GM18861 (cell line): ENCODE data around the gene SLC39A9.
"Not testable (repeated sequence)": the region's sequence is repeated elsewhere in the genome, so short reads cannot be mapped to it uniquely, and the experiment has no call there.

Experiments used
- ATAC-seq: cut with Tn5 transposase; IDR thresholded peaks from one replicate; pipeline ENCODE4 v1.9.1; 2021; ENCODE audit not compliant: unreplicated experiment

SLC39A9 gene

DNA sequence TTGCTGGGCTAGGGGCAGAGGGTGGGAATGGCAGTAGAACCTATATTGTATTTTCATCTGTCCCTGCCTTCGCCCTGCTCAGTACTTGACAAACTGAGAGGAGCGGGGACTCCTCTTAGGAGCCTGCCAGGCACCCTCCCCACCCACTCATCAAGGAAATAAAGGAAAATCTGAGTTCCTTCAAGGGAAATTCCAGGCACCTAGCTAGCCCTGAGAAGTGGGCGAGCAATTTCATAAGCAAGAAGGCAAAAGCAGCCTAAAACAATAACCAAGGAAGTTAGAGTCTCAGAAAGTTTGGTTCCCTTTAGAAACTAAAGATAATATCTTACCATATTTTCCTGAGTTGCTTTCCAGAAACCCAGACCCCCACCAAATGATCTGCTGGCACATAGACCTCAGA, 75.5 kb downstream of the SLC39A9 start:
- ATAC-seq: no peak

GRCh38 chr14:69475194-69475818, 76.8 kb downstream of the SLC39A9 start:
- no peak for ATAC-seq

DNA sequence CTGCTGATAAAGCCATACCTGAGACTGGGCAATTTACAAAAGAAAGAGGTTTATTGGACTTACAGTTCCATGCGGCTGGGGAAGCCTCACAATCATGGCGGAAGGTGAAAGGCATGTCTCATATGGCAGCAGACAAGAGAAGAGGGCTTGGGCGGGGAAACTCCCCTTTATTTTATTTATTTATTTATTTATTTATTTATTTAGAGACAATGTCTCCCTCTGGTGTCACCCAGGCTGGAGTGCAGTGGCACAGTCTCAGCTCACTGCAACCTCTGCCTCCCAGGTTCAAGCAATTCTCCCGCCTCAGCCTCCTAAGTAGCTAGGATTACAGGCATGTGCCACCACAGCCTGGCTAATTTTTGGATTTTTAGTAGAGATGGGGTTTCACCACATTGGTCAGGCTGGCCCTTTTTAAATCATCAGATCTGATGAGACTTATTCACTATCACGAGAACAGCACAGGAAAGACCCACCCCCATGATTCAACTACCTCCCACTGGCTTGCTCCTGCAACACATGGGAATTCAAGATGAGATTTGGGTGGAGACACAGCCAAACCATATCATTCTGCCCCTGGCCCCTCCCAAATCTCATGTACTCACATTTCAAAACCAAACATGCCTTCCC, 78.4 kb downstream of the SLC39A9 start:
- ATAC-seq: not testable (repeated sequence)

DNA sequence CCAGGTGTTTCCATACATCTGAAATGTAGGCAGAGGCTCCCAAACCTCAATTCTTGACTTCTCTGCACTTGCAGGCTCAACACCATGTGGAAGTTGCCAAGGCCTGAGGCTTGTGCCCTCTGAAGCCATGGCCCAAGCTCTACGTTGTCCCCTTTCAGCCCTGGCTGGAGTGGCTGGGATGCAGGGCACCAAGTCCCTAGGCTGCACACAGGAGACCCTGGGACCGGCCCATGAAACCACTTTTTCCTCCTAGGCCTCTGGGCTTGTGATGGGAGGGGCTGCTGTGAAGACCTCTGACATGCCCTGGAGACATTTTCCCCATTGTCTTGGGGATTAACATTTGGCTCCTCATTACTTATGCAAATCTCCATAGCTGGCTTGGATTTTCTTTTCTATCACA, 79.6 kb downstream of the SLC39A9 start:
- not testable (repeated sequence) for ATAC-seq

GRCh38 chr14:69479696-69480095, 81.2 kb downstream of the SLC39A9 start:
- no peak for ATAC-seq

DNA sequence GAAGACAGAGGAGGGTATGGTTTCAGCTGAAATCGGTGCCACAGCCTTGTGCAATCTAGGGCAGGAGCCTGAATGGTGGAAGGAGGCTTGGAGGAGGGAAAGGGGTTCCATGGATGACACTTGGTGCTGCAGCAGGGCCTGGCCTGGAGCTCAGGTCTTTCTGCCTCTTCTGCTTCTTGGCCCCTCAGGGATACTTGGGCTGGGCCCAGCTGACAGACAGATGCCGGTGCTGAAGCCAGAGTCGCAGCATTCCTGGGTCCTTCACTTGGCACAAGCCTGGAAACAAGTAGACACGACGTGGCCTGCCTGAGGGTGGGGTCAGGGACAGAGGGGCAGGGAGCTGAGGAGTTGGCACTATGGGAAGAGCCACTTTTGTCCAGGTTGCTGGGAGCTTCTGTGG, 81.6 kb downstream of the SLC39A9 start:
- no peak for ATAC-seq

- peak; percentile 86 for ATAC-seq
Measured at GRCh38 chr14:69481815-69482568, 83.5 kb downstream of the SLC39A9 start.

DNA sequence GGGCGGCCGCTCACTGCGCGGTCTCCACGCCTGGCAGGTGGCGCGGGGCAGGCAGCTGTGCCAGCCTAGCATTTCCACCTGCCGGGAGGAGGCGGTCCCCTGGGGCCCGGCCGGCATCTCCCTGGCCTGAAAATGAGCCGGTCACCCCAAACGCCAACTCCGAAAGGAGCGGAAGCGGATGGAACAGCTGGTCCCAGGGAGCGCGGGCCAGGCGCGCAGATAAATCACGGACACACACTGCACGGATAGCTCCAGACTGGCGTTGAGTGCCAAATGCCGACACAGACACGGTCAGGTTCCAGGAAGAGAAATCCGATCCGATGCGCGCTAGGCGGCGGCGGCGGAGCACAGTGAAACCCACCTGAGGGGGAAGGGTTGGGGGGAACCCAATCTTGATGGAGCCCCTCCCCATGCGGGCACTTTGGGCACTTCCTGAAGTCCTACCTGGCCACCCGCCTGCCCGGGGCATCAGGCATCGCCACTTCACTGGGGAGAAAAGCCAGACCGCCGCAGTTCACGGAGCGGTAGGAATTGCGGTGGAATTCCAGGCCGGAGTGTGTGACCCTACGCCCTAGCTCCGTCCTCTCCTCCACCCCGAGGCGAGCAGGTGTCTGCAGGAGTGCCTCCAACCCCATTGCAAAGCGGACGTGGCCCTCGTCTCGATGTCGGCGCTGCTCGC, 85.4 kb downstream of the SLC39A9 start:
- ATAC-seq: no peak

DNA sequence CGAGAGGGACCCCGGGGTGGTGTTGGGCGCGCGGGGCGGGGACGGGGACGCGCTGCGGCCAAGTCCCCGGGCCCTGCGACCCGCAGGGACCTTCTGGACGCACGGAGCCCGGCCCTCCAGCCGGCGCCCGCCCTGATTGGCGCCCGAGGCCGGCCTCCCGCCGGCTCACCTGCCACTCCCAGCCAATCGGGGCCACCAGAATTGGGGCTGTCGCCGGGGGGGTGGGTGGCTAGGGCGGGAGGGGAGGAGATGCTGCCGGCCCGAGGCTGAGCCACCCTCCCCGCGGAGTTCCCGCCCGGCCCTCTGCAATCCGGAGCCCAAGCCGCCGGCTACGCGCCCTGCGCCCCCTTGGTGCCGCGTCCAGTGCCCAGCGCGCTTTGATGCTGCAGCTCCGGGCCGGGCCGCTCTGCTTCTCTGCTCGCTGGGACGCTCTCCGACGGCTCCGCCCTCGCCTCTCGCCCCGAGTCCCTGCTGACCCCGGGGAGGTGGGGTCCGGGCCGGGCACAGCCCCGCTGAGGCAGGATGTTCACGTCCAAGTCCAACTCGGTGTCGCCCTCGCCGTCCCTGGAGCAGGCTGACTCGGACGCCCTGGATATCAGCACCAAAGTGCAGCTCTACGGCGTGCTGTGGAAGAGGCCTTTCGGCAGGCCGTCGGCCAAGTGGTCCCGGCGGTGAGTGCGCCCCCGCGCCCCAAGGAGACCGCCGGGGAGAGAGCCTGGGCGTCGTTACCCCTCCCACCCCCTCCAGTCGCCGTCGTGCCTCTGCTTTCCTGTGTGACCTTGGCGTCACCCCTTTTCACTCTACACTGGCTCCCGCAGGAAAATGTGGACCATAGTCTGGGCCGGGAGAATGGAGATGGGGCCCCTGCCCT, 86.2 kb downstream of the SLC39A9 start, which contains the start of gene PLEKHD1:
TSS of gene PLEKHD1 (plus strand) at position 285 of the 871 bp plus-strand sequence. CDS start at position 523, 238 bp downstream.
- no peak for ATAC-seq

DNA sequence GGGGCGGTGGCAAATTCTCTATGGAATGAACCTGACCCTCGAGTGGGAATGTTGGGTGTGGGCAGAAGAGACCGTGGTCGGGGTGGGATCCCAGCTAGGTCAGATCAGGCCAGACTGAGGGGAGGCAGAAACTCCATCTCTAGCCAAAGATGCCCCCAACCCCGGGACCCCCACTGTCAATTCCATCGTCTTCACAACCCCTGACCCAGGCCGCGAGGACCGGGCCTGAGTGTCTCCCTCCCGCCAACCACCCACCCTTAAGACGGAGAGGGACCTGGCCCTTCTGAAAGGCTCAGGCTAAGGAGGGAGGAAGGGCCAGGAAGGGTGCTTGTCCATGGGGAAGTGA, 86.8 kb downstream of the SLC39A9 start:
- ATAC-seq: no peak

DNA sequence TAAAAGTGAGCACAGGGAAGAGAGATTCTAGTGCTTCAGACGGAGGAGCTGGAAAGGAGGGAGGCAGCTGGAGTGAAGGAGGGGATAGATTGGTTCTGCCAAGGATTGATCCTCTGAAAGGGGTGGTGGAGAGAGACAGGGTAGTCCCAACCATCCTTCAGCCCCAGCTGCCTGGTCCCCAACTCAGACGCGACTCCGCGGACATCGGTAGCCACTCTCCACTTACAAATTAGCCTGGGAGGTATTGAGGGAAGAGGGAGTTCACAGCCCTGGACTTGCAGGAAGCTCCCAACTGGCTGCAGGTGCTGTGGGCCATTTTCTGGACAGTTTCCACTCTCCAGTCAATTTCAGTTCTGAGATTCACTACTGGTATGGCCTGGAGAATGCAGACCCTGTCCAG, 87.2 kb downstream of the SLC39A9 start:
- no peak for ATAC-seq

- ATAC-seq: no peak
Measured at GRCh38 chr14:69487226-69487625, 88.7 kb downstream of the SLC39A9 start.

DNA sequence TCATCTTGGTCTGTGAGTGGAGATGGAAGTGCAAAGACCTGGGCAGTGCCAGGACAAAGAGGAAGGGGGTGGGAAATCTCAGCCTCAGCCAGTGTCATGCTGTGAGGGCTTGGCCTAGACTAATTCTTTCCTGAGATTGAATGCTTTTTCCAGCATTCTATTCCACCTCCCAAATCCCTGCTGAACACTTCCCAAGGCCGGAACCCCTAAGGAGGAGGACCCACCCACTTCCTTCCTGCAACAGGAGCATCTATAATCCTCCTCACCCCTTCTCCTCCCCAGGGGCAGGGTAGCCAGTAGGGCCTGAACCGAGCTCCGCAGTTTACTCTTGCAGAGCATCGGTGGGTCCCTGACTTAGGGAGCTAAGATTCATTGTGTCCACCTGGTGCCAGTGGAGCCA, 89.3 kb downstream of the SLC39A9 start:
- ATAC-seq: no peak

- ATAC-seq: no peak
Measured at GRCh38 chr14:69489495-69489894, 91.0 kb downstream of the SLC39A9 start.

- ATAC-seq: no peak
Measured at GRCh38 chr14:69490219-69490918, 91.9 kb downstream of the SLC39A9 start.

DNA sequence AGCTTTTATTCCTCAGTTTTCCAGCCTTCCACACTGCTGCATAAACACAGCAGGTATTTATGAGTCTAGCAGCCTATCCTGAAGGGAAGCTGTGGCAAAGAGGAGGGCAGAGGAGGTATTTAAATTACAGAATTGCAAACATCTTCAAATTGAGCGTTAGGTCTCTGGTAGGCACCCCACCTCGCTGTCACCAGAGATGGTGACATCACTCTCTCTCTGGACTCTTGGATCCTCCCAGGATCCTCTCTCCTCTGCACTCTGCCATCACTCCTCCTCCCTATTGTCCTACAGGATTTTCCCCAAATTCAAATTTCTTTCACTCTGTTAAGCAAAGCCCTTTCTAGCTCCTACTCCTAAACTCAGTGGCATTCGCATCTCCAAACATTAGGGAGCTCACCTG, 92.7 kb downstream of the SLC39A9 start:
- no peak for ATAC-seq

GRCh38 chr14:69493038-69493437, 94.5 kb downstream of the SLC39A9 start:
- no peak for ATAC-seq

- ATAC-seq: no peak
Measured at GRCh38 chr14:69493791-69494190, 95.3 kb downstream of the SLC39A9 start.

DNA sequence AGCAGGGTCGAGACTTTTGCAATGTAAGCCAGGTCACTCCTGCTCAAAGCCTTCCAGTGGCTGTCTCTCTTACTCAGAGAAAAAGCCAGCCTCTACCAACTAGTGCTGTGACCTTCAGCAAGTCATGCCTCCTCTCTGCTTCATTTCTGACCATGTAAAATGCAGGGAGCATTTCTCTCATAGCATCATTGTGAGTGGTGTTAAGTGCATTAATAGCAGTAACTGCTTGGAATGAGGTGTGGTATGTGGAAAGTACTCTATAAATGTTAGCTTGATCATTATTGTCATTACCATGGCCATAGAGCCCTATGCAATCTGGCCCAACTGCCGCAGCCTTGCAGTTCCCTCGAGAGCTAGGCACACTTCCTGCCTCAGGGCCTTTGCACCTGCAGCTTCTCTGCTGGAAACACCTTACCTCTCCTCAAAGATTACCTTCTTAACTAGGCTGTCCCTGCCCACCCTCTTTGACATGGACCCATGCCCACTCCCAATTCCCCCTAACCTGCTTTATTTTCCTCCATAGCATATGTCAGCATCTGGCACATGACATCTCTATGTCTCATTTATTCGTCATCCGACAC, 96.9 kb downstream of the SLC39A9 start:
- no peak for ATAC-seq

GRCh38 chr14:69497866-69498265, 99.4 kb downstream of the SLC39A9 start:
- not testable (repeated sequence) for ATAC-seq
